HG02973 (cell line): ENCODE results near the gene CHN2.

ENCODE experiments used
- ATAC-seq: cut with Tn5 transposase; IDR thresholded peaks from one replicate; pipeline ENCODE4 v1.9.1; 2021; ENCODE audit warnings: moderate library complexity; ENCODE audit not compliant: unreplicated experiment

The CHN2 gene

DNA sequence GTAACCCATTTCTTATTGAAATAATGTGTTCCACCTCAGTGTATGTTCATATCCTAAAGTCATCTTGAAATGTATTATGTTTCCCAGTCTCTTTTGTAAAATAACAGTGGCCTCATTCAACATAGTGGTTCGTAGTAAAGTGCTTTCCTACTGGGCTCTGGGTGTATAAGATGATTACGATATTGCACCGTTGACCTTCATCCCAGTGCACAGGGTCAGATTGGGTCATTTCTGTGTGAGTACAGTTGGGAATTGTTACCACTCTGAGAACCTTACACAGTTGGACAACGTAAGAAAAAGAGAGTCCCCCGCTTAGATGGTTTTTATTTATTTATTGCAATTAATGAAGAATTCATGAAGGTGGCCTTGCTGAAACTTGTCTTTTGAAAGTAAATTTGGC is 135.6 kb downstream of the CHN2 start:
- no peak for ATAC-seq

DNA sequence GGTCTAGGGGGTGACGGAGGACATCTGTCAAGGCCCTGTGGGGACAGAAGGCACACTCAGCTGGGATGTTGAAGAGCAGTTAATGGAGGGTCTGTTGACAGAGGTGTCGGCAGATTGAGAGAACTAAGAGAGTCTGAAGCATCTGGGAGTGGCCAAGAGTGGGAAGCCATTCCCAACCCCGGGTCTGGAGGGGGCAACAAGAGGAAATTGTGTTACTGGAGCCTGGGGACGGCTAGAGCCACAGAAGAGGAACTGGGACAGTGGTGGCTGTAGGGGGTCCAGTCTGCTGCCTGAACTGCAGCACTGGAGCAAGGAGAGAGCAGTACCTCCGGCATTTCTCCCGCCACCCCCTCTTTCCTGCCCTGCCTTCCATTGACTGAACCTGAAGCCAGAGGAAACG is 136.6 kb downstream of the CHN2 start:
- no peak for ATAC-seq

- ATAC-seq: no peak
Measured at GRCh38 chr7:29332042-29332811, 137.7 kb downstream of the CHN2 start.

DNA sequence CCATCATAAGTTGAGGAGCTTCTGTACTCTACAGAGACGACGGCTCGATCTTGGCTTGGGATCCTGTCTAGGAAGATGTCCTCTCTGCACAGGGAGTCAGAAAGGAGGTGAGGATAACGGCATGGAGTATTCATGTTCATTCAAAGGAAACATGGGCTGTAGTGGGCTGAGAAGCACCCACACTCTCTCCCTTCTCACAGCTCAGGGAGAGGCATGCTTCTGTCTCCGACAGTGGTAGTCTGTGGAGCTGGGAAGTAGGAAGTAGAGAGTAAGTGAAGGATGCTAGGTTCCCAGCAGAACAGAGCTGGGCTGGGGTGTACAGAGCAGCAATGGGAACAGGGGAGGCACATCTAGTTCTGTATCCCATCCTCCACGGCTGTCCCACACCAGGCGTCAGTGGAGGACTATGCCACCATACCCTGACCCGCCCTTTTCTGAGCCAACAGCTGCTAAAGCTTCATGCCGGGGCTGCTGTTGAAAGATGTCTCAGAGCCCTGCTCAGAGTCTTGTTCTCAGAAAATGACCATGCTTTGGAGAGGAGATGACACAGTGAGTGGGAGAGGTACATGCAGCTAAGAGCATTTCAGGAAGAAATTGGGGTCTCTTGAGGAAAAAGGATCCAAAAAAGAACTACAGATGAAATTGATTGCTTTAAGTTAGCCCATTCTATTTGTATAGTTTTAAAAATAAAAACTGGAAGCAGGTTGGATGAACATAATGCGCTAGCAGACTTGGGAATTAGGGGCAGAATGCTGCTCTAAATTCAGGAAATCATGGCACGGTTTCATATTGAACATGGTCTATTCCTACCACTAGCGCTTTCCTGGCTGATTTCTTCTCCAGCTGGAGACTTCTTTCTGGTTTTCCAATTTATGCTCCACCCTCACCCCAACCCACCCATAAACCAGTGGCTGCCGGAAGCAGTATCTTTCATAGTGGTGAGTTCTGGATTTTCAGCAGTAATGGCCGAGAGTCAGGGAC is 138.6 kb downstream of the CHN2 start:
- no peak for ATAC-seq

GRCh38 chr7:29335188-29336083 is 140.9 kb downstream of the CHN2 start:
- ATAC-seq: no peak

DNA sequence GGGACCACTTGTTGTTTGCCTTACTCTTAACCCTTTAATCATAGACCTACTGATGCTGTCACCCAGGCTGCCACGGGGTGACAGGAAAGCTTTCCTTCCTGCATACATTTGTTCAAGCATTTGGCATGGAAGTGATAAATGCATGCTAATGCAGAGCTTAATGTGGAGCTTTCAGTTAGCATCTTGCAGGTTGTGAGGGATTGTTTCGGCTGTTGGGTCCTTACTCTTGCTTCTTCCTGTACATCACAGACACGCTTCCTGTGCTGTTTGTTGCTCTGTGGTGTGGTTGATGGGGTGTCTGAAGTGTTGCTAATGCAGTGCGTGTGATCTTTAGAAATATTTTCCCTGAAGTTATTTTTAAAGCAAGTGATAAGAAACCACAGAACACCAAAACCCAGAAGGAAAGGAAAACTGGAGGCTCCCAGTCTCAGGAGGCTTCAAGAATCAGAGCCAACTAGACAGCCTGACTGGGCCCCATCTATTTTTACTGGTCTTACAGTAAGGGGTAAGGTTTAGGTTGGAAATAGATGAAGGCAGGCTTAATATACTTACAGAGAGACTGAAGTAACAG is 143.1 kb downstream of the CHN2 start:
- no peak for ATAC-seq

DNA sequence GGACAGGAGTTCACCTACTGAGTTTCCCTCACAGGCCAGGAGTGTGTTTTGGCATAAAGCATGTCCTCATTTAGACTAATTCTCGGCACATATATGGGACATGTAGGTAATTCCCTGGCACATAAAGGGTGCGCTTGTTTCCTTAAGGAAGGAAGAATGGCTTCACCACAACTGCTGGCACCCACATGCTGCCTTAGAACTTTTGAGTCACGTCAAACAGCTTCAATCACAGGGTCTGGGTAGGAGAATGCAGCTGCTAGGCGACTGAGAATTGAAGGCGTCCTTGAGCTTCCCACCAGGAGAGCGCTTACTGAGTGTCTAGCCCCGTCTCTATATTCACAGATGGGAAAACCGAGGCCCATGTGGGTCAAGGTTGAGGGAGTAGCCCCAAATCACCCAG is 146.1 kb downstream of the CHN2 start:
- no peak for ATAC-seq

GRCh38 chr7:29341156-29341555 is 146.6 kb downstream of the CHN2 start:
- no peak for ATAC-seq

GRCh38 chr7:29342761-29343160 is 148.2 kb downstream of the CHN2 start:
- no peak for ATAC-seq

DNA sequence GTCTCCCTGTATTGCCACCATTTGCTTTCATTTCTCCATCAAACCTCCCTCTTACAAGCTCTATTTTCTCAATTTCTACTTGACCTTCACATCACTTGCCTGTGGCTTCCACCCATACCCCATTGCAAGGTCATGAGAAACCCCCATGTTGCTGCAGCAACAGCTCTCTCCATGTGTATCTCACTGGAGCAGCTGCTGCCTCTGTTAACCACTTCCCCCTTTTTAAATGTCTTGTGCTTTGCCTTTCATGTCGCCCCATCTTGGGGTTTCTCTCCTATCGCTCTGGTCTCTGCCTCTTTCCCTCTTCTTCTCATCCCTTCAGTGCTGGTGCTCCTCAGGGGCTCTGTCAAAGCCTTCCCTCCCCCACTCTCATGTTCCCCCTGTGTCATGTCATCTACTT is 148.8 kb downstream of the CHN2 start:
- no peak for ATAC-seq

DNA sequence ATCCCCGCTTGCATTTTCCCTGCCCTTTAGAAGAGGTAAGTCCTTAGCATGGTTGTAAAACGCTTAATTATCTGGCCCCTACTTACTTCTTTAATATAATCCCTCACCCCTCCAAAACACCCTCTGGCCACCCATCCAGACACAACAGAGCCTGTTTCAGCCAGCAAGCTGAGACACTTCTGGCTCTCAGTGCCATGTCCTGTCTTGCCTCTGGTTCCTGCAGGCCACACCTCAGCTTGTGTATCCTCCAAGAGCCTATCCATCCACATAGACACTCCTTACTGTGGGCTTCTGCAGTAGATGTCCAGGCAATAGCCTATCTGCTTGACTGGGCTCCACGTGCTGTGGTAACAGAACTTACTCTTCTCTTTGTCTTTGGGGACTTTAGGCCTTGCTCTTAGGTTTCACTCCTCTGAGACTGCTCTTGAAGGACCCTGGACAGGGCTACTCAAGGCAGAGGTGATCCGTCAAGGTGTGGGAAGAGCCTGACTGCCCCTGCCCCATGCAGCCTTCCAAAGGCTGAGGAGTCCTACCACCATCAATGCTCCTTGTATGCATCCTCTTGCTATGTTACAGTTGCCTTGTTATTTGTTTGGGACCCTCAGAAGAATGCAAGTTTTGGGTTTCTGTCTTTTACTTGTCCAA is 149.9 kb downstream of the CHN2 start:
- ATAC-seq: no peak

- no peak for ATAC-seq
Measured at GRCh38 chr7:29345590-29345989, 151.0 kb downstream of the CHN2 start.

DNA sequence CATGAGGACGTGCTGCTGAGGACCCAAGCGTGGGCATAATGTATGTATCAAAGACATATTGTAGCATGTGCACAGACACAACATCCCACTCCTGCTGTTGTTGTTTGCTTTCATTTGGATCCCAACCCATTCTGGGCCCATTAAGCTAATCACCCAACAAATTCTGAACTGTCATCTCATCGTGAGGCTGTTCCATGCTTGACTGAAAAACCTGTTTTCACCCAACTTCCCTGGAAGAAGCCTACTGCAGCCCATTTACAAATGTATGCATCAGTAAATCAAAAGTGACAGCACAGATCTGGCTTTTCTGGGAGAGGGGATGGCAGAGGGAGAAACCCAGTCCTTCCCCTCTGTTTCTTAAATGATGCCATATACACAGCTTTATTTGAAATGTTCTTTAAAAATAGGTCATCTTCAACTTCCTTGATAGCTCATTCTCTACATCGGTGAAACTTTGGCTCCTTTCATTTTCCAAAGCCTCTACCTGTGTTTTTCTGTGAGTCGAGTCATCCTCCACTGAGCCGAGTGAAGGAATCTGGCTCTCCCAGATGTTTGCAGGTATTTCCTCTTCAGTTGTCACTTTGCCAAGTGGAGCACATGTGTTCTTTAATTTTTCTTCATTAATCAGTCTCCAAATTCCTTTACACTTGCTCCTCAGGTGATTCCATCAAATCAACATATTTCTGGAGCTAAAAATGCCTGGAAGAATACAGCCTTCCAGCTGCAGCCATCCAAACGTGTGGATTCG is 151.8 kb downstream of the CHN2 start:
- ATAC-seq: no peak

- no peak for ATAC-seq
Measured at GRCh38 chr7:29349362-29349761, 154.8 kb downstream of the CHN2 start.

DNA sequence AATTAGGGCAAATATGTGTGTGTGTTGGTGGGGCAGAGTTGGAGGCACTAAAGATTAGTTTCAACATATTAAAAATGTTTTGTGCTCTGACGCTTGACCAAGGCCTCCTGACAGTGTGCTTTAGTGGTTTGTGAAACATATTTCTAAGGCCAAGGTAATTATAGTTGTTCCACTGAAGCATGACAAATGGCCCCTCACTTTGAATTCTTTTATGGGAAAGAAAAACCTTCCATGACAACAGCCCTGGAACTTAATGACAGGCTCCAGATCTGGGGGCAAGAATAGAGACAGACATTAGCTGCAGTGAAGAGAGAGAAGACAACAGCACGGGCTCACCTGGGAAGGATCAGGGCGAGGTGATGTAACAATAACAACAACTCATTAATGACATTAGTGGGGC is 155.8 kb downstream of the CHN2 start:
- ATAC-seq: no peak

- no peak for ATAC-seq
Measured at GRCh38 chr7:29352041-29352440, 157.5 kb downstream of the CHN2 start.

DNA sequence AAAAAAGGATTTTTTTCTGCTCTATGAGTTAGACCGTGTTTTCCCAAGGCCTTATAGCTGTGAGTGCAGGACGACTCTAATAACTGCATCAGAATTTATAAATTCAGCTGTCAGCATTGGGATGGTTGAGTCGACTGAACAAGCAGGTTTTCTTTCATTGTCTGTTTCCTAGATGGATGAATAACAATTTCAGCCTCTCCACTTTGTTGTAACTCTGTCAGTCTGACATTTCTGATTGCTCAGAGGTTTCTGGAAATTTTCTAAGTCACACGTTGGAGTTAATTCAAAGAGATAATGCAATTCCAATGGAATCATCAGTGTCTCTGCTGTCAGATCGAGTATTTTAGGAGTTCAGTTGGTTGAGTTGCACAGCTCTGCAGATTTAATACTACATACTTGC is 159.2 kb downstream of the CHN2 start:
- ATAC-seq: no peak

- no peak for ATAC-seq
Measured at GRCh38 chr7:29354340-29354739, 159.8 kb downstream of the CHN2 start.

DNA sequence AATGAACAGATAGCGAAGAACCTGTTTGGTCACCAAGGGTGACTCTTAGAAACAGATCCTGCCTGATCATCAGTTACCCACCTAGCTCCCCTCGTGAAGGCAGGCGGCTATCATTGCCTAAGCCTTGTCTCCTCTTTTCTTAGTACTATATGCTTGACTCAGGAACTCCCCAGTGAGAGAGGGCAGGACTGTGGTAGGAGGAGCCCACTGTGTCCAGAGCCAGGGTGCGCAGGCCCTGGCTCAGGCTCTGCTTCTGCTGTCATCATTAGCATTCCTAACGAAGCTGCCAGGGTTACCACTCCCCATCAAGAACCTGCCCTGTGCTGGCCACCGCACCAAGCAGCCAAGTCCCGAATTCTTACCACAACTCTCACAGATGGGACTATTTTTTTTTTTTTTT is 160.8 kb downstream of the CHN2 start:
- ATAC-seq: no peak

GRCh38 chr7:29356631-29357030 is 162.1 kb downstream of the CHN2 start:
- ATAC-seq: no peak
